K562 (cell line): ENCODE results near the gene SLC15A5. TPM values are rescaled to one million over a fixed set of nuclear protein-coding genes. Genes with fewer than 3 reads are reported as not detected.

Experiments
- ATAC-seq: fragments of 200-7000 bp; cut with Tn5 transposase; 3 replicates; pipeline ENCODE4 v1.9.1; 2020; ENCODE audit warnings: moderate library complexity
- BruUV-seq: library from RNA; stranded (reverse); fragments of 400-500 nt; replicated peaks from 2 replicates; lab custom pipeline; 2021; lab: Mats Ljungman, UMichigan
- CTCF ChIA-PET: fragments of 300-600 bp; formaldehyde crosslinking; extraction: SDS; loops from one replicate; lab custom pipeline; 2021; ENCODE audit warnings: low intra/inter-chr PET ratio; lab: Yijun Ruan, JAX
- POLR2A ChIA-PET: fragments of 300-600, 350-650 bp; sonication (Branson Sonifier 250); formaldehyde crosslinking; extraction: SDS; loops from one replicate; lab custom pipeline; 2021; ENCODE audit warnings: antibody characterized with exemption, inconsistent platforms; lab: Yijun Ruan, JAX
- DNase-seq, 4 experiments: peaks; one replicate each; pipeline versions ENCODE4 v3.0.0 to v3.0.0-alpha.2; 2011 to 2018; ENCODE audit warnings: low spot score in 3 of 4, mixed read lengths in 3 of 4; ENCODE audit errors: extremely low read depth in 1 of 4
- FAIRE-seq: peaks from 2 replicates; lab custom pipeline; 2011; peaks lifted over from hg19 to GRCh38; lab: Jason Lieb, UNC
- H2AFZ ChIP-seq: 2 replicates; pipeline ENCODE4 v1.6.0; 2011; ENCODE audit warnings: low read depth, low read length, control low read depth, inconsistent platforms
- H3K27ac ChIP-seq: fragments of 200-600 bp; 3 replicates; pipeline ENCODE4 v1.8.0; 2011; ENCODE audit warnings: low read depth, mild to moderate bottlenecking, control low read depth, inconsistent platforms, low read length, moderate library complexity, mixed read lengths; ENCODE audit errors: extremely low read depth
- H3K27me3 ChIP-seq, 2 experiments: fragments of 300-600 bp in 1 of 2; 2 replicates in 1 of 2; 3 replicates in 1 of 2; pipeline versions ENCODE4 v1.6.0 to v1.8.0; 2011; ENCODE audit warnings: inconsistent platforms in 2 of 2, low read length in 2 of 2, mild to moderate bottlenecking in 1 of 2, mixed read lengths in 1 of 2, moderate library complexity in 1 of 2; ENCODE audit not compliant: control insufficient read depth in 2 of 2, insufficient read depth in 2 of 2
- H3K36me3 ChIP-seq: fragments of 300-600 bp; 3 replicates; pipeline ENCODE4 v1.8.0; 2011; ENCODE audit warnings: mild to moderate bottlenecking, low read length, inconsistent platforms; ENCODE audit not compliant: control insufficient read depth, insufficient read depth
- H3K4me1 ChIP-seq, 2 experiments: fragments of 200-600 bp in 1 of 2; replicated peaks in 1 of 2; 2 replicates in 1 of 2; 3 replicates in 1 of 2; pipeline versions ENCODE4 v1.5.1 to v1.8.0; 2011; ENCODE audit warnings: inconsistent platforms in 2 of 2, low read length in 2 of 2, mild to moderate bottlenecking in 1 of 2, mixed read lengths in 1 of 2, moderate library complexity in 1 of 2; ENCODE audit not compliant: control insufficient read depth in 2 of 2, insufficient read depth in 2 of 2
- H3K4me2 ChIP-seq: 2 replicates; pipeline ENCODE4 v1.6.1; 2011; ENCODE audit warnings: low read length, control low read depth, inconsistent platforms, mixed read lengths; ENCODE audit not compliant: insufficient read depth
- H3K4me3 ChIP-seq: fragments of 200-600 bp; sonication (generic), shearing (Covaris generic); 2 replicates; pipeline ENCODE4 v1.5.1; 2016; ENCODE audit warnings: control low read depth, inconsistent platforms
- H3K79me2 ChIP-seq: fragments of 200-600 bp; 3 replicates; pipeline ENCODE4 v1.8.0; 2011; ENCODE audit warnings: low read length, inconsistent platforms; ENCODE audit not compliant: control insufficient read depth, insufficient read depth
- H3K9ac ChIP-seq, 2 experiments: 2 replicates each; pipeline versions ENCODE4 v1.6.0 to v1.6.1; 2011; ENCODE audit warnings: low read depth in 2 of 2, low read length in 2 of 2, control low read depth in 1 of 2, inconsistent platforms in 1 of 2, mild to moderate bottlenecking in 1 of 2, mixed read lengths in 1 of 2; ENCODE audit not compliant: insufficient read depth in 1 of 2
- H3K9me1 ChIP-seq: one replicate; pipeline ENCODE4 v1.6.0; 2011; ENCODE audit warnings: inconsistent platforms, mild to moderate bottlenecking, low read length, moderate library complexity; ENCODE audit not compliant: control insufficient read depth, insufficient read depth
- H3K9me3 ChIP-seq: replicated peaks from 2 replicates; pipeline ENCODE4 v1.5.1; 2011; ENCODE audit warnings: low read depth, low read length, inconsistent platforms; ENCODE audit not compliant: control insufficient read depth, insufficient read depth
- H4K20me1 ChIP-seq: replicated peaks from 2 replicates; pipeline ENCODE4 v1.6.1; 2011; ENCODE audit warnings: low read length, inconsistent platforms, mixed read lengths; ENCODE audit not compliant: control insufficient read depth, insufficient read depth
- ARID2 ChIP-seq: fragments of 450-650 bp; IDR thresholded peaks from 2 replicates; pipeline ENCODE4 v1.6.1; 2017; ENCODE audit warnings: antibody characterized with exemption, mild to moderate bottlenecking
- CREB1 ChIP-seq, 2 experiments: sonication (generic) in 1 of 2; formaldehyde crosslinking in 1 of 2; IDR thresholded peaks; 2 replicates each; pipeline versions ENCODE4 v1.6.1 to v1.8.0; 2012 to 2022; ENCODE audit warnings: inconsistent platforms in 1 of 2, mild to moderate bottlenecking in 1 of 2, missing genetic modification reagents in 1 of 2, moderate library complexity in 1 of 2
- ESRRB ChIP-seq: fragments of 250-450 bp; sonication (Bioruptor Pico); IDR thresholded peaks from 2 replicates; pipeline ENCODE4 v1.5.0; 2020; ENCODE audit warnings: mild to moderate bottlenecking, moderate library complexity, borderline replicate concordance
- FOXA1 ChIP-seq: fragments of 450-650 bp; IDR thresholded peaks from 2 replicates; pipeline ENCODE4 v1.6.1; 2016; ENCODE audit warnings: mild to moderate bottlenecking, borderline replicate concordance
- NONO ChIP-seq, 2 experiments: fragments of 200-400 bp in 1 of 2; fragments of 450-650 bp in 1 of 2; formaldehyde crosslinking in 1 of 2; IDR thresholded peaks; 2 replicates each; pipeline ENCODE4 v1.6.1; 2017; ENCODE audit warnings: low read depth in 2 of 2, mild to moderate bottlenecking in 2 of 2, moderate library complexity in 2 of 2, low read length in 1 of 2
- PCBP2 ChIP-seq: fragments of 200-400 bp; formaldehyde crosslinking; IDR thresholded peaks from 2 replicates; pipeline ENCODE4 v1.6.1; 2018; ENCODE audit warnings: low read length, low read depth, mild to moderate bottlenecking, moderate library complexity; ENCODE audit not compliant: poor library complexity, severe bottlenecking
- POLR2G ChIP-seq: fragments of 200-400 bp; formaldehyde crosslinking; IDR thresholded peaks from 2 replicates; pipeline ENCODE4 v1.6.1; 2017; ENCODE audit warnings: low read depth, mild to moderate bottlenecking, antibody characterized with exemption, low read length, moderate library complexity
- POLR2H ChIP-seq: IDR thresholded peaks from 2 replicates; pipeline ENCODE4 v1.6.1; 2016; ENCODE audit warnings: missing genetic modification characterization, low read depth, mild to moderate bottlenecking, control low read depth, missing compliant biosample characterization, moderate library complexity
- RBM22 ChIP-seq: fragments of 200-400 bp; formaldehyde crosslinking; IDR thresholded peaks from 2 replicates; pipeline ENCODE4 v1.6.1; 2018; ENCODE audit warnings: low read length, low read depth; ENCODE audit not compliant: poor library complexity, severe bottlenecking
- RCOR1 ChIP-seq, 2 experiments: IDR thresholded peaks; 2 replicates each; pipeline ENCODE4 v1.6.1; 2012; ENCODE audit warnings: low read depth in 2 of 2, low read length in 2 of 2, borderline replicate concordance in 1 of 2, improper control_type of control experiment in 1 of 2
- SMAD1 ChIP-seq: fragments of 150-350 bp; IDR thresholded peaks from 2 replicates; pipeline ENCODE4 v1.6.1; 2014; ENCODE audit warnings: low read length, low read depth; ENCODE audit not compliant: partially characterized antibody
- TAF9B ChIP-seq: fragments of 450-650 bp; IDR thresholded peaks from 2 replicates; pipeline ENCODE4 v1.6.1; 2018; ENCODE audit warnings: mild to moderate bottlenecking; ENCODE audit not compliant: partially characterized antibody
- ZNF408 ChIP-seq: fragments of 250-450 bp; sonication (Bioruptor Pico); IDR thresholded peaks from 2 replicates; pipeline ENCODE4 v1.4.0; 2020; ENCODE audit warnings: low read depth, mild to moderate bottlenecking, moderate library complexity
- ZNF780A ChIP-seq: fragments of 250-450 bp; sonication (Bioruptor Pico); IDR thresholded peaks from 2 replicates; pipeline ENCODE4 v1.5.0; 2021; ENCODE audit warnings: mild to moderate bottlenecking
- WGBS: fragments of 100-300 bp; shearing (Covaris generic); methylation state at CpG from one replicate; pipeline ENCODE4 v1.1.6; 2016; ENCODE audit warnings: low coverage, mixed read lengths; ENCODE audit not compliant: insufficient coverage; ENCODE audit errors: missing lambda C conversion rate; 5-methylcytosine and 5-hydroxymethylcytosine counted together
- in situ Hi-C: fragments of 300-500 bp; cut with MboI; formaldehyde crosslinking; loops from 4 replicates; pipeline ENCODE4 v1.15.0; 2018; ENCODE audit warnings: inconsistent platforms, mixed read lengths
- intact Hi-C: fragments of 100-400 bp; cut with micrococcal nuclease; formaldehyde crosslinking; loops from 2 replicates; pipeline ENCODE4 v1.14.2; 2022
- polyA plus RNA-seq, 8 experiments: library from polyadenylated mRNA; depleted of rRNA in 4 of 8; stranded (reverse) in 5 of 8; unstranded in 3 of 8; fragments of >200 nt; fragmentation: Nextera tagmentation in 2 of 8; fragmentation: Illumina TruSeq in 1 of 8; extraction: Ambion mirVana in 2 of 8; extraction: Trizol in 1 of 8; gene quantifications; 2 replicates each; pipeline versions ENCODE4 v1.2.1 to v1.2.3, GENCODE V29; 2011 to 2014; ENCODE audit warnings: inconsistent platforms in 1 of 8, missing spikeins in 1 of 8
- total RNA-seq, 7 experiments: library from RNA; depleted of rRNA in 6 of 7; stranded (reverse); fragments of >200 nt in 6 of 7; fragmentation: Illumina TruSeq in 2 of 7; extraction: Trizol in 2 of 7; gene quantifications; 2 replicates each; pipeline versions ENCODE4 v1.2.1 to v1.2.3, GENCODE V29; 2011 to 2021; ENCODE audit warnings: low replicate concordance in 1 of 7

Gene SLC15A5
- total and polyA plus RNA-seq, 9 of the 15 experiments (the other 6 are each of a cell fraction or from before 2014, with no cell fraction given) = not detected

DNA sequence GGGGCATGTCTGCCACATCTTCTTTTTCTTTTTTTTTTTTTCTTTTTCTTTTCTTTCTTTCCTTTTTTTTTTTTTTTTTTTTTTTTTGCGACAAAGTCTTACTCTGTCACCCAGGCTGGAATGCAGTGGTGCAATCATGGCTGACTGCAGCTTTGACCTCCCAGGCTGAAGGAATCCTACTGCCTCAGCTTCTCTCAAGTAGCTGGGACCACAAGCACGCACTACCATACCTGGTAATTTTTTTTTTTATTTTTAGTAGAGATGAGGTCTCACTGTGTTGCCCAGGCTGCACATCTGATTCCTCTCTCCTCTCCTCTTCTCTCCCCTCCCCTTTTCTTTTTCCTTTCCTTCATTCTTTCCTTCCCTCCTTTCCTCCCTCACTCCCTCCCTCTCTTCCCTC, 18.5 kb downstream of the SLC15A5 start (continued):
- TF ChIP-seq ZNF408 (CRISPR knock-in tag) (no peak), ARID2 (no peak), FOXA1 (no peak), RBM22 (no peak), CREB1 (IDR thresholded peaks at IDR 0.05) (no peak), CREB1 (CRISPR knock-in tag; IDR thresholded peaks at IDR 0.05) (no peak), POLR2H (tag) (no peak)

DNA sequence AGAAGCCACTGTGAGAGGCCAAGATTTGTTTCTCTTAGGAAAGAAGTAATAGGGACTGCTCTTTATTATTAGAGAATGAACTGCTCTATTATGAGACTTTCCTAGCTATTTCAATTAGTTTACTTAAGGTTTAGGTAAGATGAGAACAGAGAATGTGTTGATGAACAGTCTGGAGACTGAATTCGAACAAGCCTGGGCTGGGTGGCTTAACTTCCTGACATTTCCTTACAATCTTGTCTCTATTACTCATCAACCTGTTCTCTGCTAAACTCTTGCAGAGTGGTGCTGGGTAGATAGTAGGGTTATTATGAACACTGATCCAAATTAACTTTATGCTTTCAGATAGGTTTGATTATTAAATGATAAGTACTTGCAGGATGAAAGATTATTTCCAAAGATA, 31.2 kb downstream of the SLC15A5 start:
- no peaks in the 10 kb centered on the region for H3K4me1 ChIP-seq
- H3K79me2 ChIP-seq = no peaks in the 10 kb centered on the region
- no peak overlapping the region for H2AFZ ChIP-seq
- no peak overlapping the region for H3K9ac ChIP-seq
- intact Hi-C loops = no loop called here
- H3K9me1 ChIP-seq = no peaks in the 10 kb centered on the region
- no peaks in the 10 kb centered on the region for H3K9me3 ChIP-seq
- no peaks in the 10 kb centered on the region for H3K36me3 ChIP-seq
- no peaks in the 10 kb centered on the region for H3K27me3 ChIP-seq
- H3K4me2 ChIP-seq = no peak overlapping the region
- FAIRE-seq = no peak
- POLR2A ChIA-PET = no interaction called here
- TF ChIP-seq SMAD1 = no peak
- no peak for TF ChIP-seq NONO (IDR thresholded peaks at IDR 0.05; ENCODE audit: low read depth in 2 of 2, low read length in 1 of 2)
- TF ChIP-seq RCOR1 (IDR thresholded peaks at IDR 0.05; ENCODE audit: borderline replicate concordance in 1 of 2, low read depth in 2 of 2, low read length in 2 of 2) = no peak
- TF ChIP-seq ZNF780A (CRISPR knock-in tag) = no peak
- TF ChIP-seq ESRRB (CRISPR knock-in tag) = no peak
- TF ChIP-seq PCBP2 = no peak
- no peak for TF ChIP-seq POLR2G
- TF ChIP-seq TAF9B = no peak
- TF ChIP-seq, all 486 proteins: peak for 0
- 0% methylated on average over 1 of the region's 1 CpG for WGBS
- BruUV-seq = no TSS peak
- H4K20me1 ChIP-seq = no peaks in the 10 kb centered on the region
- in situ Hi-C loops = no loop called here
- no peak overlapping the region for H3K27ac ChIP-seq
- DNase-seq = no peak
- ATAC-seq = no peak
- CTCF ChIA-PET = no interaction called here
- no peak overlapping the region for H3K4me3 ChIP-seq
